LHCN-M2 (cell line): ENCODE results near the gene SLC1A5. TPM values are rescaled to one million over a fixed set of nuclear protein-coding genes. Genes with fewer than 3 reads are reported as not detected.
A peak's percentile ranks its signal among the peaks of the same experiment; 100 is the strongest.

Source experiments
- DNase-seq: peaks from one replicate; pipeline ENCODE4 v3.0.0-alpha.2; 2012; ENCODE audit warnings: low read depth
- total RNA-seq: library from RNA; depleted of rRNA; stranded (reverse); fragments of >200 nt; gene quantifications from 2 replicates; pipeline ENCODE4 v1.2.3, GENCODE V29; 2014

Gene SLC1A5
- total RNA-seq, 1 experiment from 2014 or later = 68.0 TPM

GRCh38 chr19:46745030-46745429 lies 43.4 kb downstream of the SLC1A5 start:
- DNase-seq = no peak

DNA sequence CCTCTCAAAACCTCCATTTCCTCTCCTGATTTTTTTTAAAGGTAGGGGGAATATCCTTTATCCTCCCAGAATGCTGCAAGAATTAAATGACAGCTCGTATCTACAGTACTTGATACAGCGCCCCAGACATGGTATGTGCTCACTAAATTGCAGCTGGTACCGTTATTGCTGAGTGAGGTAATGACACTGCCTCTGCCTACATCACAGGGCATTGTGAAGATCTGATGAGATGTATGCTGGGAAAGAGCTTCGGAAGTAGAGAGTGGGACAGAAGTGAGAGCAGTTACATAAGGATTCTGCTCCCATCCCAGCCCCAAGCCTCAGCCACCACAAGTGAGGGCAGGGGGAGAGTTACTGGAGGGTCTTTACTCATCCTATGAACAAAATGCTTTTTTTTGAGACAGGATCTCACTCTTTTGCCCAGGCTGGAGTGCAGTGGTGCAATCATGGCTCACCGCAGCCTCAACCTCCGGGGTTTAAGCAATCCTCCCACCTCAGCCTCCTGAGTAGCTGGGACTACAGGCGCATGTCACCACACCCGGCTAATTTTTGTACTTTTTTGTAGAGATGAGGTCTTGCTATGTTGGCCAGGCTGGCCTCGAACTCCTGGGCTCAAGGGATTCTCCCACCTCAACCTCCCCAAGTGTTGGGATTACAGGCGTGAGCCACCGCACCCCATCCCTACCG lies 44.2 kb downstream of the SLC1A5 start:
- no peak for DNase-seq

DNA sequence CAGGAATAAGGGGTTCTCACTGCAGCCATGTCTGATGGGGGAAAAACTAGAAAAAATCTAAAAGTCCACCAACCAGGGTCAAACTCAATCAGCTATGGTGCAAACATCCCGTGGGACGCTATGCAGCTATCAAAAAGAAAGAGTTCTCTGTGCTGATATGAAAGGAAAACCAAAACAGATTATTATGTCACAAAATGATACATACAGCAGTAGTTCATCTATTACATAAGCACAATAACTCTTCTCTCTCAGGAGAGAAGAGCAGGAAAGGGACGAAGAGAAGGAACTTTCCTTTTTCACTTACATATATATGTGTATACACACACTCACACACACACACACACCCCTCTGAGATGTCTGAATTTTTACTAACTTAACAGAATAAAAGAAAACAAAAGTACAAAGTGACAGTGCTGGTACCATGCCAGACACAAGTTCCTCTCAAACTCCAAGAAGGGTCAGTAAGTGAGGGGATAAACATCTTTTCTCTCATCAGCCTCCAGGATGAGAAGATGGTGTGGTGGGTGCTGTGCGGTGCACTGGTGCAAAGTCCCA lies 45.4 kb downstream of the SLC1A5 start:
- no peak for DNase-seq

- DNase-seq = no peak
These were observed 46.9 kb downstream of the SLC1A5 start for GRCh38 chr19:46741447-46741846.

DNA sequence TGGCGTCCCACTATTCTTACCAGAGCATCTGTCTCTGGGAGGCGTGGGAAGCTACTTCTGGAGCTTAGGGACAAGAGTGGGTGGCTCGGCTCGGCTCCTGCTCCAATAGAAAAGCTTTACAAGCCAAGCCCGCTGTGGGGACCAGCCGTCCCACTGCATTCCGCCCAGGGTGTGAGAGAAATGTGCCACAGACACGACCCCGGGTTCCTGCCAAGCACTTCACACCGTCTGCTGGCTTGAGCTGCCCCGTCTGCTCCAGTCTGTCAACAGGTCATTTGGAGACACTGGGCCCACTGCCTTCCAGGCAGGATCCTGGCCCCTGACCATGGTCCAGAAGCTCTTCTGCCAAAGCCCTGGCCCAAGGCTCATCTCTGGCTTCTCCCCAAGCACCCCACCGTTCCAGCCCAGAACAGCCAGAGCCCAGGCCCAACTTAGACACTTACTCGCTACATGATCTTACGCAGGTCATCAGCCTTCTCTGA lies 49.1 kb downstream of the SLC1A5 start:
- no peak for DNase-seq

GRCh38 chr19:46737761-46738171 lies 50.6 kb downstream of the SLC1A5 start:
- no peak for DNase-seq

- no peak for DNase-seq
These were observed 51.1 kb downstream of the SLC1A5 start for GRCh38 chr19:46737298-46737654.

- DNase-seq = no peak
These were observed 51.7 kb downstream of the SLC1A5 start for GRCh38 chr19:46736531-46737297.

GRCh38 chr19:46733690-46734292 lies 54.6 kb downstream of the SLC1A5 start:
- no peak for DNase-seq

DNA sequence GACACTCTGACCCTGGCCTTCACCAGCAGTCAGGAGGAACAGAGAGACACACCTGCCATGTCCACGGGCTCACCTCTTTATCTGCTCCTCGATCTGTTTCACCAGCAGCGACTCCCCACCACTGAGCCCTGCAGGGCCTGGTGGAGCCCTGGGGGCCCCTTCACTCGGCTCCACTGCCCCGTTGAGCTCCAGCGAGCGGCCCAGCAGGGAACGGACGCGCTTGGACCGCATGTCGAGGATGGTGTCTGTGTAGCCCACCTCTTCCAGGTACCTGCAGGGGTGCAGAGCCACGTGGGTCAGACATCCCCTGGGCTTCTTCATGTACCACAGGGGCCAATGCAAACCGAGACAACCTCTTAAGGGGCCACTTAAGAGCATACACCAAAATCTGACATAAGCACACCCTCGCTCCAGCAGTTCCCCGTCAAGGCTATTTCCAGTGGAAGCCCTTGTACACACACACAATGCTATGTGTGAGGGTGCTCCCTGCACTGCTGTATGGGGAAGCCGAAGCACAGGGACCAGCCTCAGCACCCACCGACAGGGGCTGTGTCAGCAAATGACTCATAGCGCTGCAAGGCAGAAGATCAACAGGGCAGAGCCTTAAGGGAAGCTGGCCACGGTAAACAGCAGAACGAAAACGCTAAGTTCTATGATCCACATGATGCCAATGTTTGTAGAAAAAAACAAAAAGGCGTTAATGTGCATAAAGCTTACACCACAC lies 55.3 kb downstream of the SLC1A5 start:
- DNase-seq = no peak

DNA sequence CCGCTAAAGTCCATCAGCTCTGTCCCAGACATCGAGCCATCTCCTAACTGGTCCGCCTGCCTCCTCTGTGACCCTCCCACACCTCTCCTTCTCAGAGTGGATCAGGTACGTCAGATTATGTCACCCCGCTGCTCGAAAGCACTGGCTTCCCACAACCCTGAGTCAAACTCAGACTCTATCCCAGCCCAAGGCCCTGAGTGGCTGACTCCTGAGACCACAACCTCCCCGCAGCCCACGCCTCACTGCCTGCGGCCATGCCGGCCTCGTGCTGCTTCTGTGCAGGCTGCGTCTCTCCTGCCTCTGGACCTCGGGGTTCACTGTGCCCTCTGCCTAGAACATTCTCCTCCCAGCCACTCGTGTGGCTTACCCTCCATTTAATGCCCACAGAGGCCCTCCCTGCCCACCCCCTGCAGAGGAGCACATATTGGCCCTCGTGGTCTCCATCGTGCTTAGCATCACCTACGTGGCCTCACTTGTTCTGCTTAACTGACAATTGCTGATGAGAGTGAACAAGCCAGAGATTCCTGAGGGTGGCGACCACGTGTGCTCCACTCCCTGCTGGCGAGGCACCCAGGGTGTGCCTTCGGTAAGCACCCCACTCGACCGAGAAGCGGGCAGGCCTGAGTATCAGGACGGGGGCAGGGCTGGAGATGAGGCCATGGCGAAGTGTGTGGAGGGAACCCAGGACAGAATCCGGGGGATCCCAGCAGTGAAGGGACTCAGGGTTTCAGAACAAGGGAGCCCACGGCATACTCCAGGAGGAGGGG lies 56.0 kb downstream of the SLC1A5 start:
- DNase-seq = no peak

DNA sequence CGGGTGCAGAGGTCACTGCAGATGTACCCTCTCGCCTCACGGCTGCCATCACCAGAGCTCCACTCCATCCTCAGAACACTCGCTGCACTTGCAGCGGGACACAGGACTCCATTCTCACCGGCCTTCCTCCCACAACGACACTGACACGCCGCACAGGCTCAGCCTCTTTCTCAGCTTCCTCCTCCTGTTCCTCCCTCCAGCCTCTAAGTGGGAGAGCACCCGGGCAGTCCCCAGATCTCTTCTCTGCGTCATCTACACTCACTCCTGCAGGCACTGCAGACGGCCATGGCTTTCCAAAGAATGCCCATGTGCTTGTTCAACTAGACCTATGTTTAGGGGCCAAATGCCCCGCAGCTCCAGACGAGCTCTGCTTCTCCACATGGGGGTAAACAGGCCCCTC lies 56.8 kb downstream of the SLC1A5 start:
- no peak for DNase-seq

GRCh38 chr19:46731007-46731501 lies 57.3 kb downstream of the SLC1A5 start:
- peak; percentile 89 for DNase-seq

GRCh38 chr19:46730595-46730994 lies 57.8 kb downstream of the SLC1A5 start:
- DNase-seq = no peak

DNA sequence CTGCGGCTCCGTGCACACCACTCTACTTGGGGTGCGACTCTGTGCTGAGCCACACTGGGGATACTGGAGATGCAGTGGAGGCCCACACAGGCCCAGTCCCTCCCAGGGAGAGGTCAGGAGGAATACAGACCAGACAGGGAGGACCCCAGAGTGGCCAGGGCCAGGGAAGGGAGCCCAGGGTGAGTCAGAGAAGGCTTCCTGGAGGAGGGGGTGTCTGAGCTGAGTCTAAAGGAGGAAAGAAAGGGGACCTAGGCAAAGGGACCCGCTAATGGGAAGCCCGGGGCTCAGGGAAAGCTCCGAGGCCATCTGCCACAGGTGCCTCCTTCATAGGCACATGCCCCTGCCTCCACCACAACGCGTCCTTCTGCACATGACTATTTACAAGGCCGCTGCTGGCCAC lies 58.2 kb downstream of the SLC1A5 start:
- no peak for DNase-seq

- DNase-seq = no peak
These were observed 58.7 kb downstream of the SLC1A5 start for GRCh38 chr19:46729696-46730095.

DNA sequence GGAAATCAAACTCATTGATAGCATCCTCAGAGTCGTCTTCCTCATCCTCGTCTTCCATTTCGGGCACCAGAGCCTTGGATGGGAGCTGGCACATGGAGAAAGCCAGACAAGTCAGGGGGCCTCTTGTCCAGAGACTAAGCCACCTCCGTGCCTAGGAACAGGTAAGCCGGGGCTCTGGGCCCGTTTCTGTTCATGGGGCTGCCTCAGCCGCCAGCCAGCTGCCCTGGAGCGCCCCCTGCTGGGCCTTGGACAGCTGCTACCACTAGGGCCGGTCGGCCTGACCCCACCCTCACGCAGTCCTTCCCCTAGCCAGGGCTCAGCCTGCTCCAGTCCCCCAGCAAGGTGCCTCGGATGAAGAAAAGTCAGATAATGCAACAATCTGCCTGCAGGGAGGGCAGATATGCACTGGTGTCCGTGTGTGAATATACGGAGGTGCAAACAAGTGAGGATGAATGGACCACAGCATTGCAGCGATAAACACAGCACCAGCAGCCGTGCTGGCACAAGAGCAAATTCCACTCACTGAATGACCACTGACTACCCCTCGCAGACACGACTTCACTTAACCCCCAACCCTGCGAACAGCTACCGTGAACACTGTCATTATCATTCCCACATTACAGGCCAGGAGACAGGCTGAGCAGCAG lies 59.6 kb downstream of the SLC1A5 start:
- peak; percentile 33 for DNase-seq

DNA sequence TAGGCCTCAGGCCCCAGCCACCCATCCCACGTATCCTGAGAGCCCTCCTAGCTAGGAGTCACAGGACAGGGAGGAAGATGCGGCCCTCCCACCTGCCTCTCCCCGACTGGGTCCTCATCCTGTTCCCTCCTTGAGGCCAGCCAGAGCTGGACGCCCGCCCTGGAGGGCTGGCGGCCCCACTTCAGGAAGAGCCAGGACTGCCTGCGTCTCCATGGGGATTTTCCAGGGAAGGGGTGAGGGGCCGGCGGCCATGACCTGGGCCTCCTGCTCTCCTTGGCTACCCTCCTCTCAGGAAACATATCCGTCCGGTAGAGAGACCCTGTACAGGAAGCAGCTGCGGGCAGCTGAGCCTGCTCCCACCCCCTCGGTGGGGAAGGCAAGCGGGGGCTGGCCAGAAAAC lies 60.2 kb downstream of the SLC1A5 start:
- DNase-seq = no peak

DNA sequence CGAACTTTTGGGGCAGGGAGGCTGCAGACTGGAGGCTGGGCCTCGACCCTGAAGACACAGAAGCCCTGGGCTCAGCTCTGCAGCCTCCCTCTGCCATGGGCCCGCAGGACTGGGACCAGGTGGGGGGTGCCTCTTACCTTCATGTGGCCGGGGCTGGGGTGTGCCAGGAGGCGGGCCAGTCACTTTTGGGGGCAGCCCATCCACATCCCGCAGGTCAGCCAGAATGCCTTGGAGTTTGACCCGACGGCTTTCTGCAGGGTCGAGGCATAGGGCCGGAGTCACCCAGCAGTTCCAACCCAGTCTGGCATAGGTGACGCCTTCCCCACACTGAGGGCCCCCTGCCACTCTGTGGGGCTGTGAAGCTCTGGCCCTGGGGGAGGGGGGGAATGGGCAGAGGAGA lies 60.6 kb downstream of the SLC1A5 start:
- no peak for DNase-seq

DNA sequence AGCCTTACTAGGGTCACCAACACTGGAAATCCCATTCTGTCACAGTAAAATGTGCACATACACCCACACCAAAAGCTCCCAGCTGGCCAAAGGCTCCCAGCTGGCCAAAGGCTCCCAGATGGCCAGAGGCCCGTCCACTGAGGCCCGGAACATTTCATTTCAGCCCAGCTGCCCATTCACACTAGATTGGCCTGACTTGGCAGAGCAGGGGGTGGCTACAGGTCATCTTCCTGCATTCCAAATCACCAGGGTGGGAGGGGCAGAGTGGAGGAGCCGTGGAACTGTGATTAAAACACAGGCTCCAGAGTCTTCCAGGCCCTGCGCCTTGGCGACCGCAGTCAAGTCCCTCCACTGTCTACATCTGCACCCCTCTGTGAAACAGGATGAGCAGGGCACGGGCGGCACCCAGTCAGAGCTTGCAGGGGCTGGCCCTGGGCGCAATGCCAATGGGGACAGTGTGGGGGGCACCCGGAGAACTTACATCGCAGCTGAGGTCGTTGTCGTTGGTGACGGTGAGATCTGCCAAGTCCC lies 61.4 kb downstream of the SLC1A5 start:
- DNase-seq = no peak
